Neuron (in vitro differentiated cells): ENCODE measurements around the gene NKG7.

Experiments used
- H2AFZ ChIP-seq: one replicate; pipeline ENCODE4 v1.6.1; 2013; ENCODE audit warnings: low read depth, mild to moderate bottlenecking, inconsistent platforms, low read length, moderate library complexity
- H3K27me3 ChIP-seq: one replicate; pipeline ENCODE4 v1.6.1; 2013; ENCODE audit warnings: low read length; ENCODE audit not compliant: insufficient read depth
- H3K36me3 ChIP-seq: one replicate; pipeline ENCODE4 v1.6.1; 2013; ENCODE audit warnings: low read length; ENCODE audit not compliant: insufficient read depth
- H3K4me1 ChIP-seq: one replicate; pipeline ENCODE4 v1.6.1; 2013; ENCODE audit warnings: low read length; ENCODE audit not compliant: insufficient read depth
- H3K4me3 ChIP-seq: 2 replicates; pipeline ENCODE4 v1.5.1; 2013; ENCODE audit warnings: mild to moderate bottlenecking, low read length, moderate library complexity
- H3K9me3 ChIP-seq: one replicate; pipeline ENCODE4 v1.6.1; 2013; ENCODE audit warnings: low read length

The NKG7 gene

DNA sequence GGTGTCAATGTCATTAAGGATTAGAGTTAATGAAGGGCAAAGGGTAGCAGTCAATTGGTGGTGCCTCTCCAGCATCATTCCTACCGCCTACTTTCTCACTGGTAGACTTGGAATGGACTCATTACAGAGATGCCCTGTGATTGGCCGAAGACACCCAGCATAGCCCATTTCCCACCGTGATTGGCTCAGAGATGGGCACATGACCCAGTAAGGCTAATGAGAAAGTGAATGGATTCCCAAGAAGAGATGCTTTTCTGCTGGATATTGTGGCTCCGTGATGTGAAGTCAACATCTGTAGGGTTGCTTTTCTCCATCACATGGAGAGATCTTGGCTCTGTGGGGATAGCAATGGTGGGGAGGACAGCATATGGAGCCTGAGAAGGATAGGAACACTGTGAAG, 42.1 kb downstream of the NKG7 start:
- no peak overlapping the region for H3K4me3 ChIP-seq
- no peaks in the 10 kb centered on the region for H3K9me3 ChIP-seq
- H2AFZ ChIP-seq: no peak overlapping the region
- H3K4me1 ChIP-seq: no peaks in the 10 kb centered on the region
- H3K27me3 ChIP-seq: peaks cover 8% of the 10 kb centered on the region
- H3K36me3 ChIP-seq: no peaks in the 10 kb centered on the region

DNA sequence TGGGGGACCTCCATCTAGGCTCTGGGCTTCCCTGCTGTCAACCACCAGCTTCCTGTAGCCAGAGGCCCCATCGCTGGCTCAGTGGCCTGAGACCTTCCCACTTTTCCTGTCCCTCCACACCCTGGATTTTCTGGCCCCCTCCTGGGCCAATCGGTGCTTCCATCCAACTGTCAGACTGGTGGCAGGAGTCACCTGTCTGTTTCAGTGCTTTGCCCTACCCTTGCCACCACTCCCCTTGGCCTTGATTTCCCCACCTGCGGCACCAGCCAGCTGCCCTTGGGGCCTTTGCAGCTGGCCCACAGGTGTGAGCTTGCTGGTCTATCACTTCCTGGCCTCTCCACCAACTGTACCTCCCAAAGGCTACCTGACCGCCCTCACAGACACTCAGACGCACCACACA, 43.0 kb downstream of the NKG7 start:
- Histone ChIP-seq H3K4me3 (no peak overlapping the region), H3K36me3 (no peaks in the 10 kb centered on the region), H2AFZ (no peak overlapping the region), H3K9me3 (no peaks in the 10 kb centered on the region), H3K4me1 (no peaks in the 10 kb centered on the region), H3K27me3 (peaks cover 10% of the 10 kb centered on the region)

DNA sequence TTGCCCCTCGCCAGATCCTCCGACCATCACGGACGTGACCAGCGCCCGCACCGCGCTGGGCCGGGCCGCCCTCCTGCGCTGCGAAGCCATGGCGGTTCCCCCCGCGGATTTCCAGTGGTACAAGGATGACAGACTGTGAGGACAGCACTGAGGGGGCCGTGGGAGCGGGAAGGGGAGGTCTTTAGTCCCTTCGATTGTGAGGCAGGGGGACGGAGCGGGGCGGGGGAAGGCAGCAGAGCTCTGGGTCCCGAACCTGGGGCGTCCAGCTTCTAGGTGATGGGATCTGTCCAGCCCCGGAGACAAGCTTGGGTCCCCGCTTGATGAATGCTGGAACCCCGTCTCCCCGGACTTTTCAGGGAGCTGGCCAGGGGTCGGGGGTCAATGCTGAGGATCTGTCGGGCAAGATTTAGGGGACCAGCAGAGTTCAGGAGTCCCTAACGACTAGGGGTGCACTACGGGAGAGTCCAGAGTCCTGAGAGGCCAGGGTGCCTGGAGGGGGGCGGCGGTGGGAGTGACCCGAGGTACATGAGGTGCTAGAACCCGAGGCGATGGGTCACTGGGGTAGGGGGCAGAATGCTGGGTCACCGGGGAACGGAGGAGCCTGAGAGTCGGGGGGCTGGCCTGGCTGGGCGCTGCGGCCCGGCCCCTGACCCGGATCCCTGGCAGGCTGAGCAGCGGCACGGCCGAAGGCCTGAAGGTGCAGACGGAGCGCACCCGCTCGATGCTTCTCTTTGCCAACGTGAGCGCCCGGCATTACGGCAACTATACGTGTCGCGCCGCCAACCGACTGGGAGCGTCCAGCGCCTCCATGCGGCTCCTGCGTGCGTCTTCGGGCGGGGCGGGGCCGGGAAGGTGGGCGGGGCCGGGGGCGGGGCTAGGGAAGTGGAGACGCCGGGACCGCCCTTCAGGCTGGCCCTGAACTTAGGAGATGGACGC, 45.1 kb downstream of the NKG7 start:
- H3K4me3 ChIP-seq: no peak overlapping the region
- H2AFZ ChIP-seq: no peak overlapping the region
- H3K27me3 ChIP-seq: peaks cover 12% of the 10 kb centered on the region
- no peaks in the 10 kb centered on the region for H3K36me3 ChIP-seq
- no peaks in the 10 kb centered on the region for H3K4me1 ChIP-seq
- H3K9me3 ChIP-seq: no peaks in the 10 kb centered on the region

DNA sequence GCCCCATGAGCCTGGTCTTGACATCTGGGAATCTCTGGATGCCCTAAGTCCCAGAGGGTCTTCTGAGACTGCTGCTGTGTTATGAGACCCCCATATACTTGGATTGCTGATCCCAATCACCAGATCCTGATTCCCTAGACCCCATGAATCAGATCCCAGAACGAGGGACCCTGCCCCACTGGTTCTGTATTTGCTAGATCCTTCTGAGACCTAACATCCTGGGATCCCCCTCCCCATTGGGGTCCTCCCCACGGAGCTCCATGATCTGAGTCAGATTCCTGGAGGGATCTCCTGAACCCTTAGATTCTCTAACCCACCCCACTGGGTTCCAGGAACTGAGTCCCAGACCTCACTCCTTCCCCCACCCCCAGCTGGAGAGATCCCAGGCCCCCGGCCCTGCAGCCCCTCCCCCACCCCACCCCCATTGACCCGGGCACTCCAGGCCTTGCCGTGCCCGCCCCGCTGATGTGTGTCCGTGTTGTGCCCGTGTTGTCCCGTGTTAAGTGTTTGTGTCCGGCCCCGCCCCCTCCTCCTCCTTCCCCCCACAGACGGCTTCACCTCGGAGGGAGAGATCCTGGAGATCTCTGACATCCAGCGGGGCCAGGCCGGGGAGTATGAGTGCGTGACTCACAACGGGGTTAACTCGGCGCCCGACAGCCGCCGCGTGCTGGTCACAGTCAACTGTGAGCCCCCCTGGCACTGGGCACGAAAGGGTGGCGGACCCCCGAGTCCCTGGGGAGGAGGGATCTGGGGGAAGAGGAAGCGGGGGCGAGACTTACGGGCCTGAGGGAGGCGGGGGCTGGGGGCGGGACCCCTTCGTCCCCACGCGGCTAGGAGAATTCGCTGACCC, 46.0 kb downstream of the NKG7 start:
- H3K36me3 ChIP-seq: no peaks in the 10 kb centered on the region
- H3K4me3 ChIP-seq: no peak overlapping the region
- H3K27me3 ChIP-seq: peaks cover 12% of the 10 kb centered on the region
- H3K9me3 ChIP-seq: no peaks in the 10 kb centered on the region
- H3K4me1 ChIP-seq: no peaks in the 10 kb centered on the region
- H2AFZ ChIP-seq: no peak overlapping the region

DNA sequence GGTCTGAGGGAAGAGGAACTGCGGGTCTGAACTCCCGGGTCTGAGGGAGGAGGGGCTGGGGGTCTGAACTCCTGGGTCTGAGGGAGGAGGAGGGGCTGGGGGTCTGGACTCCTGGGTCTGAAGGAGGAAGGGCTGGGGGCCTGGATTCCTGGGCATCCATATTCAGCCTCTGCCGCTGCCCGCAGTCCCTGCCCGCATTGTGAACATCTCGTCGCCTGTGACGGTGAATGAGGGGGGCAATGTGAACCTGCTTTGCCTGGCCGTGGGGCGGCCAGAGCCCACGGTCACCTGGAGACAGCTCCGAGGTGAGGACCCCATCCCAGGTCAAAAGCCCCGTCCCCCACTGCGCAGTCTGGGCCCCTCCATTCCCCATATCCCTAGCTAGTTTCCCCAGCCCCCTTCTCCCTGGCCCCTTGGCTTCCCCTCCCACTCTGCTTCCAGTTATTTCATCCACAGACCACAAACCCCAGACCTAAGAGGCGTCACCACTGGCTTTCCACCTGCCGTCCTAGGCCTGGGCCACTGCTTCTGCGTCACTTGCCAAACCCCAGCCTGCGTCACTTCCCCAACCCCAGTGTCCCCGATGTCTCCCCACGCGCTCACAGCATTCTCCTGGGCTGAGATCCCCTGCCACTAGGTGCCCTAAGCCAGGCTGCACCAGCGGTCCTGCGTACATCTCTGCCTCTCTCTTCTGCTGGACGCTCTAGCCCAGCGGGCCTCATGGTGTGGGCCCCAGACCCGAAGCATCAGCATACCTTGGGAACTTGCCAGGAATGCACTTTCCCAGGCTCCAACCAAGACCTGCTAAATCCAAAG, 47.1 kb downstream of the NKG7 start:
- Histone ChIP-seq H3K27me3 (peaks cover 14% of the 10 kb centered on the region), H3K9me3 (no peaks in the 10 kb centered on the region), H3K36me3 (no peaks in the 10 kb centered on the region), H2AFZ (no peak overlapping the region), H3K4me1 (peaks cover 2% of the 10 kb centered on the region), H3K4me3 (no peak overlapping the region)

DNA sequence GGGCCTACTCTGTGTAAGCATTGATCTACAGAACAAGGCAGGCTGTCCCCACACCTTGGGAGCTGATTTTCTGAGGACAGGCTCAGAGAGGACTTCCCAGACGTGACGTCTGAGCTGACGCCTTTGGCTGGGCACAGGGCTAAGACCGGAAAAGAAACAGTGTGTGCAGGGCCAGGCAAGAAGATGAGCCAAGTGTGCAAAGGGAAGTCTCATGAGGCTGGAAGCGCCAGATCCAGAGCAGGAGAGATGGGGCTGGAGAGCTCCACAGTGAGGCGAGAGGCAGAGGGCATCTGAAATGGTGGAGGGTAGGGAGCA, 48.3 kb downstream of the NKG7 start:
- Histone ChIP-seq H3K9me3 (no peaks in the 10 kb centered on the region), H2AFZ (no peak overlapping the region)

DNA sequence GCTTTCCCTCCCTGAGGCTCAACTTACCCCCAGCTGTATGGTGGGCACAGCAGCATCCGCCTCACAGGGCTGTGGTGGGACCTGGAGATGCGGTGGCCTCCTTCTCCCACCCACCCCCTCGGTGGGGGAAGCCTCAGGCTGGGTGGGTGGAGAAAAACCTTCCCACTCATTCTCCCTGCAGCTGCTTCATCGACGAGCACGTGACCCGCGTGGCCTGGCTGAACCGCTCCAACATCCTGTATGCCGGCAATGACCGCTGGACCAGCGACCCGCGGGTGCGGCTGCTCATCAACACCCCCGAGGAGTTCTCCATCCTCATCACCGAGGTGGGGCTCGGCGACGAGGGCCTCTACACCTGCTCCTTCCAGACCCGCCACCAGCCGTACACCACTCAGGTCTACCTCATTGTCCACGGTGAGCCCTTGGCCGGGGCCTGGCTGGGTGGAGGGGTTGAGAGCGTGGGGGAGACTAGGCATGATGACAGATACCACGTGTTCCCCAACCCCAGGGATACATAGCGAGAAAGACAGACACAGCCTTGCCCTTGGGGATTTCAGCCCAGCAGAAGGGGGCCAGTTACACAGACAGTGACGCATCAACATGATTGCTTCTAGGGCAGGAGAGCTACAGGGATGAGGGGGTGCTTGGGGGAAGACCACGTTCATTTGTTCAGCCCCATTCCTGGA, 48.8 kb downstream of the NKG7 start:
- no peaks in the 10 kb centered on the region for H3K36me3 ChIP-seq
- H3K9me3 ChIP-seq: no peaks in the 10 kb centered on the region
- no peak overlapping the region for H2AFZ ChIP-seq
- H3K4me1 ChIP-seq: peaks cover 4% of the 10 kb centered on the region
- H3K27me3 ChIP-seq: peaks cover 14% of the 10 kb centered on the region
- no peak overlapping the region for H3K4me3 ChIP-seq

More for the DNA sequence above, 48.3 kb downstream of the NKG7 start:
- Histone ChIP-seq H3K27me3 (peaks cover 14% of the 10 kb centered on the region), H3K4me3 (no peak overlapping the region), H3K36me3 (no peaks in the 10 kb centered on the region), H3K4me1 (peaks cover 4% of the 10 kb centered on the region)

DNA sequence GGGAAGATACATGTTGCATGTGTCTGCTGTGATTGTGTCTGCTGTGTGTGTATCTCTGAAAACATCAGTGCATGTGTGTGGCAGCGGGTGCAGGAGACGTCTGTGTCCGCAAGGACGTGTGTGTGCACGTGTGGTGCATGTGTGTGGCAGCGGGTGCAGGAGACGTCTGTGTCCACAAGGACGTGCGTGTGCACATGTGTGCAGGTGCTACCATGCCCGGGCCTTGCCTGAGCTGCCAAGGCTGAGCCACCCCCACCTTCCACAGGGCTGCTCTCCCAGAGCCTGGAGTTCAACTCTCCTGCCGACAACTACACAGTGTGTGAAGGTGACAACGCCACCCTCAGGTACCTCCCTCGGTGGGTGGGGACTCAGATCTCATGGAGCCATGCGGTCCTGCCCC, 50.7 kb downstream of the NKG7 start:
- H3K4me3 ChIP-seq: no peak overlapping the region
- H3K4me1 ChIP-seq: peaks cover 4% of the 10 kb centered on the region
- peaks cover 6% of the 10 kb centered on the region for H3K27me3 ChIP-seq
- no peak overlapping the region for H2AFZ ChIP-seq
- no peaks in the 10 kb centered on the region for H3K9me3 ChIP-seq
- H3K36me3 ChIP-seq: no peaks in the 10 kb centered on the region
